H1 (cell line): Measurements from ENCODE around the gene IQGAP3. TPM values are rescaled to one million over a fixed set of nuclear protein-coding genes. Genes with fewer than 3 reads are reported as not detected.

Experiments used
- CTCF ChIA-PET: fragments of 300-600 bp; sonication (Branson Sonifier 250); formaldehyde crosslinking; loops from one replicate; lab custom pipeline; 2021; ENCODE audit not compliant: partially characterized antibody; lab: Charles Lee
- POLR2A ChIA-PET: fragments of 300-600 bp; sonication (Branson Sonifier 250); formaldehyde crosslinking; loops from one replicate; lab custom pipeline; 2021; ENCODE audit warnings: inconsistent platforms; ENCODE audit not compliant: partially characterized antibody; lab: Charles Lee
- DNase-seq, 2 experiments: peaks; one replicate each; pipeline versions ENCODE4 v3.0.0 to v3.0.0-alpha.2; 2010 to 2022; ENCODE audit warnings: low spot score in 2 of 2, low read depth in 1 of 2, mixed read lengths in 1 of 2
- FAIRE-seq: peaks from 2 replicates; lab custom pipeline; 2011; peaks lifted over from hg19 to GRCh38; lab: Jason Lieb, UNC
- H2AFZ ChIP-seq: 2 replicates; pipeline ENCODE4 v1.8.1; 2012; ENCODE audit warnings: low read length, inconsistent platforms
- H2AK5ac ChIP-seq: 2 replicates; pipeline ENCODE4 v1.6.1; 2013; ENCODE audit warnings: low read depth, low read length
- H2BK120ac ChIP-seq: replicated peaks from 2 replicates; pipeline ENCODE3; 2013; ENCODE audit warnings: low read depth, low read length, inconsistent platforms
- H2BK12ac ChIP-seq: 2 replicates; pipeline ENCODE4 v1.6.1; 2013; ENCODE audit warnings: low read depth, low read length
- H2BK15ac ChIP-seq: 2 replicates; pipeline ENCODE4 v1.6.1; 2013; ENCODE audit warnings: low read length
- H2BK20ac ChIP-seq: 2 replicates; pipeline ENCODE4 v1.6.1; 2013; ENCODE audit warnings: low read length
- H2BK5ac ChIP-seq: 2 replicates; pipeline ENCODE4 v1.6.1; 2013; ENCODE audit warnings: low read depth, low read length
- H3K14ac ChIP-seq: 2 replicates; pipeline ENCODE4 v1.6.1; 2013; ENCODE audit warnings: inconsistent platforms; ENCODE audit not compliant: insufficient read length
- H3K18ac ChIP-seq: 2 replicates; pipeline ENCODE4 v1.6.1; 2013; ENCODE audit warnings: low read length; ENCODE audit errors: extremely low read depth
- H3K23ac ChIP-seq: 2 replicates; pipeline ENCODE4 v1.6.1; 2013; ENCODE audit warnings: inconsistent platforms; ENCODE audit not compliant: insufficient read length
- H3K23me2 ChIP-seq: 2 replicates; pipeline ENCODE4 v1.6.1; 2013; ENCODE audit warnings: low read depth, low read length
- H3K27ac ChIP-seq: 2 replicates; pipeline ENCODE4 v1.6.1; 2011; ENCODE audit warnings: low read depth, low read length, inconsistent platforms
- H3K27me3 ChIP-seq, 4 experiments: replicated peaks in 1 of 4; 1 replicate in 1 of 4; 2 replicates in 3 of 4; pipeline versions ENCODE4 v1.6.1 to v1.8.1; 2011 to 2013; ENCODE audit warnings: low read length in 3 of 4, mild to moderate bottlenecking in 3 of 4, inconsistent platforms in 2 of 4, mixed read lengths in 2 of 4, moderate library complexity in 1 of 4; ENCODE audit not compliant: control insufficient read depth in 3 of 4, insufficient read depth in 3 of 4; ENCODE audit errors: extremely low read depth in 1 of 4
- H3K36me3 ChIP-seq, 4 experiments: 2 replicates each; pipeline versions ENCODE4 v1.6.1 to v1.8.1; 2011 to 2013; ENCODE audit warnings: mild to moderate bottlenecking in 4 of 4, low read length in 3 of 4, moderate library complexity in 2 of 4, control low read depth in 1 of 4, inconsistent platforms in 1 of 4; ENCODE audit not compliant: insufficient read depth in 4 of 4, control insufficient read depth in 2 of 4
- H3K4ac ChIP-seq: replicated peaks from 2 replicates; pipeline ENCODE3; 2013; ENCODE audit warnings: low read length, low read depth, mixed read lengths, inconsistent platforms; ENCODE audit not compliant: insufficient read length
- H3K4me1 ChIP-seq, 4 experiments: replicated peaks in 1 of 4; 1 replicate in 1 of 4; 2 replicates in 3 of 4; pipeline versions ENCODE4 v1.6.1 to v1.8.1; 2011 to 2013; ENCODE audit warnings: low read length in 3 of 4, inconsistent platforms in 2 of 4, mixed read lengths in 1 of 4; ENCODE audit not compliant: insufficient read depth in 4 of 4, control insufficient read depth in 3 of 4
- H3K4me2 ChIP-seq, 2 experiments: 2 replicates each; pipeline versions ENCODE4 v1.6.1 to v1.8.1; 2011 to 2013; ENCODE audit warnings: low read depth in 2 of 2, low read length in 2 of 2, control low read depth in 1 of 2, inconsistent platforms in 1 of 2, mild to moderate bottlenecking in 1 of 2; ENCODE audit not compliant: insufficient read depth in 1 of 2
- H3K4me3 ChIP-seq, 4 experiments: fragments of 200-600, 300-600 bp in 1 of 4; sonication (generic), shearing (Covaris generic), sonication (Bioruptor Twin) in 1 of 4; 2 replicates each; pipeline versions ENCODE4 v1.5.1 to v1.8.1; 2011 to 2016; ENCODE audit warnings: low read length in 4 of 4, low read depth in 3 of 4, control low read depth in 2 of 4, inconsistent platforms in 2 of 4, mild to moderate bottlenecking in 2 of 4, mixed read lengths in 1 of 4, moderate library complexity in 1 of 4; ENCODE audit not compliant: insufficient read depth in 2 of 4; ENCODE audit errors: extremely low read depth in 1 of 4
- H3K56ac ChIP-seq: replicated peaks from 2 replicates; pipeline ENCODE3; 2013; ENCODE audit warnings: low read depth, mild to moderate bottlenecking, mixed read lengths, low read length, inconsistent platforms; ENCODE audit not compliant: insufficient read length
- H3K79me1 ChIP-seq: 2 replicates; pipeline ENCODE4 v1.6.1; 2013; ENCODE audit warnings: low read depth, low read length, control low read depth
- H3K79me2 ChIP-seq, 2 experiments: 2 replicates each; pipeline versions ENCODE4 v1.6.1 to v1.8.1; 2012 to 2013; ENCODE audit warnings: low read length in 2 of 2, mild to moderate bottlenecking in 2 of 2, inconsistent platforms in 1 of 2; ENCODE audit not compliant: insufficient read depth in 2 of 2, control insufficient read depth in 1 of 2
- H3K9ac ChIP-seq, 4 experiments: replicated peaks in 1 of 4; 1 replicate in 1 of 4; 2 replicates in 3 of 4; pipeline versions ENCODE4 v1.6.1 to v1.8.1; 2011 to 2013; ENCODE audit warnings: low read depth in 3 of 4, low read length in 3 of 4, control low read depth in 2 of 4, mild to moderate bottlenecking in 2 of 4, moderate library complexity in 2 of 4, inconsistent platforms in 1 of 4; ENCODE audit errors: extremely low read depth in 1 of 4
- H3K9me3 ChIP-seq, 2 experiments: 2 replicates each; pipeline versions ENCODE4 v1.6.1 to v1.8.1; 2012 to 2013; ENCODE audit warnings: mild to moderate bottlenecking in 2 of 2, moderate library complexity in 2 of 2, control low read depth in 1 of 2, inconsistent platforms in 1 of 2, low read depth in 1 of 2, low read length in 1 of 2, mixed read lengths in 1 of 2; ENCODE audit not compliant: insufficient read depth in 2 of 2
- H4K20me1 ChIP-seq, 2 experiments: replicated peaks in 1 of 2; 2 replicates each; pipeline versions ENCODE3 to v1.8.1; 2011 to 2013; ENCODE audit warnings: inconsistent platforms in 2 of 2, low read length in 2 of 2, mild to moderate bottlenecking in 1 of 2; ENCODE audit not compliant: insufficient read depth in 2 of 2, control insufficient read depth in 1 of 2
- H4K5ac ChIP-seq: 2 replicates; pipeline ENCODE4 v1.6.1; 2013; ENCODE audit warnings: low read length, low read depth, mixed read lengths, inconsistent platforms; ENCODE audit not compliant: insufficient read length
- H4K8ac ChIP-seq: 2 replicates; pipeline ENCODE4 v1.8.0; 2013; ENCODE audit warnings: mild to moderate bottlenecking, moderate library complexity, low read length, inconsistent platforms; ENCODE audit not compliant: insufficient read depth; ENCODE audit errors: extremely low read depth
- H4K91ac ChIP-seq: replicated peaks from 2 replicates; pipeline ENCODE3; 2013; ENCODE audit warnings: low read length, mixed read lengths, inconsistent platforms; ENCODE audit not compliant: insufficient read length
- ATF2 ChIP-seq: IDR thresholded peaks from 2 replicates; pipeline ENCODE4 v1.6.1; 2012; ENCODE audit warnings: low read length, inconsistent platforms
- BRCA1 ChIP-seq: IDR thresholded peaks from 2 replicates; pipeline ENCODE4 v1.6.1; 2012; ENCODE audit warnings: low read depth, low read length, improper control_type of control experiment
- CBX8 ChIP-seq: fragments of 300-800, 300-1000 bp; sonication (generic); IDR thresholded peaks from 2 replicates; pipeline ENCODE4 v1.7.1; 2016; ENCODE audit warnings: low read depth, low read length, borderline replicate concordance
- POLR2AphosphoS5 ChIP-seq: IDR thresholded peaks from 2 replicates; pipeline ENCODE4 v1.6.1; 2011; ENCODE audit warnings: low read depth, low read length
- SIRT6 ChIP-seq: IDR thresholded peaks from one replicate; pipeline ENCODE4 v1.7.1; 2012; ENCODE audit warnings: low read length, inconsistent platforms
- WGBS, 2 experiments: shearing (Covaris generic) in 1 of 2; methylation state at CpG; one replicate each; pipeline versions ENCODE4 v1.1.6 to v1.1.7; 2013 to 2015; ENCODE audit warnings: low lambda C conversion rate in 2 of 2, mixed read lengths in 2 of 2, inconsistent platforms in 1 of 2, low coverage in 1 of 2, missing lambda C conversion rate in 1 of 2; ENCODE audit not compliant: insufficient replicate concordance in 2 of 2, insufficient coverage in 1 of 2, insufficient read length in 1 of 2; ENCODE audit errors: extremely low coverage in 1 of 2, missing lambda C conversion rate in 1 of 2; 5-methylcytosine and 5-hydroxymethylcytosine counted together
- polyA plus RNA-seq, 7 experiments: library from polyadenylated mRNA; depleted of rRNA in 3 of 7; stranded (reverse) in 5 of 7; unstranded in 2 of 7; fragments of >200 nt in 5 of 7; fragments of 200-250 nt in 2 of 7; gene quantifications; 1 replicate in 5 of 7; 2 replicates in 1 of 7; 4 replicates in 1 of 7; pipeline versions ENCODE4 v1.2.1 to v1.2.3, GENCODE V29; 2011 to 2013; ENCODE audit warnings: missing spikeins in 2 of 7, mixed read lengths in 2 of 7
- total RNA-seq: library from RNA; stranded (reverse); fragmentation: NEBNext Ultra II Directional; extraction: Animal tissue kit (Norgen Biotek cat#: 25700); gene quantifications from 2 replicates; pipeline ENCODE4 v1.2.1, GENCODE V29; 2021

IQGAP3 gene
- total and polyA plus RNA-seq, 2 of the 8 experiments (the other 6 are each of a cell fraction or from before 2014, with no cell fraction given) = 14.6 to 22.3 TPM

GRCh38 chr1:156511644-156512043 is 60.7 kb downstream of the IQGAP3 start:
- H3K18ac ChIP-seq = no peak overlapping the region
- WGBS, 2 experiments = 89% methylated on average over 7 of the region's 7 CpGs; no CpG with 5 or more reads in 1 of the 2 experiments

More at GRCh38 chr1:156511644-156512043, 60.7 kb downstream of the IQGAP3 start:
- TF ChIP-seq SIRT6 = no peak
- no peak for TF ChIP-seq BRCA1
- no peak for TF ChIP-seq CBX8
- TF ChIP-seq ATF2 = no peak
- TF ChIP-seq POLR2AphosphoS5 = no peak
- TF ChIP-seq, all 59 proteins: peak for 0
- no peak for DNase-seq
- ChIA-PET POLR2A (no interaction called here), CTCF (interaction anchor here (2.8 kb wide), 1 partner anchor 11 kb away, joined by 8 read pairs; the partner anchor contains the start of gene MEF2D)
- no peak overlapping the region for H2BK12ac ChIP-seq
- H3K56ac ChIP-seq = no peak overlapping the region
- peaks cover 0 to 11% (median 4%) of the 10 kb centered on the region in 4 experiments; a peak in 1 of 7 replicates for H3K4me1 ChIP-seq
- FAIRE-seq = no peak
- H4K91ac ChIP-seq = no peak overlapping the region
- no peak overlapping the region for H3K27ac ChIP-seq
- H2BK120ac ChIP-seq = no peak overlapping the region
- no peaks in the 10 kb centered on the region for H3K27me3 ChIP-seq
- H3K14ac ChIP-seq = no peak overlapping the region
- H3K9me3 ChIP-seq = no peaks in the 10 kb centered on the region
- H2AFZ ChIP-seq = no peak overlapping the region
- H3K4me2 ChIP-seq = no peak overlapping the region
- H2BK20ac ChIP-seq = no peak overlapping the region
- H3K4me3 ChIP-seq = no peak overlapping the region
- H4K5ac ChIP-seq = no peak overlapping the region
- H2AK5ac ChIP-seq = no peak overlapping the region
- H4K20me1 ChIP-seq = no peaks in the 10 kb centered on the region
- no peak overlapping the region for H3K4ac ChIP-seq
- H3K79me2 ChIP-seq = no peaks in the 10 kb centered on the region
- no peak overlapping the region for H2BK5ac ChIP-seq
- no peak overlapping the region for H4K8ac ChIP-seq
- H3K23ac ChIP-seq = no peak overlapping the region
- no peaks in the 10 kb centered on the region for H3K36me3 ChIP-seq
- no peaks in the 10 kb centered on the region for H3K79me1 ChIP-seq
- H3K23me2 ChIP-seq = no peaks in the 10 kb centered on the region
- no peak overlapping the region for H3K9ac ChIP-seq
- no peak overlapping the region for H2BK15ac ChIP-seq
